Activated CD8-positive, alpha-beta T cell treated with anti-CD3 and anti-CD28 coated beads for 36 hours (primary cell): Measurements from ENCODE around the gene MTUS2. TPM values are rescaled to one million over a fixed set of nuclear protein-coding genes. Genes with fewer than 3 reads are reported as not detected.
"Not testable (repeated sequence)": the region's sequence is repeated elsewhere in the genome, so short reads cannot be mapped to it uniquely, and the experiment has no call there.

Source experiments
- ATAC-seq: fragments of 200-7000 bp; cut with Tn5 transposase; one replicate; pipeline ENCODE4 v1.10.0; 2021; ENCODE audit warnings: mild to moderate bottlenecking, moderate library complexity
- CTCF ChIA-PET: fragments of 350-600 bp; sonication (Branson Sonifier 250); formaldehyde crosslinking; loops from one replicate; lab custom pipeline; 2021; ENCODE audit warnings: antibody characterized with exemption; lab: Charles Lee
- POLR2A ChIA-PET: fragments of 350-600 bp; sonication (Branson Sonifier 250); formaldehyde crosslinking; loops from one replicate; lab custom pipeline; 2021; ENCODE audit warnings: antibody characterized with exemption; lab: Charles Lee
- DNase-seq: peaks from one replicate; pipeline ENCODE4 v3.0.0-alpha.2; 2020
- H3K27ac Mint-ChIP-seq: one replicate; pipeline ENCODE4 v1.8.0; 2021; ENCODE audit warnings: mild to moderate bottlenecking, mixed read lengths
- H3K27me3 Mint-ChIP-seq: one replicate; pipeline ENCODE4 v1.8.0; 2021; ENCODE audit warnings: mixed read lengths
- H3K36me3 Mint-ChIP-seq: one replicate; pipeline ENCODE4 v1.8.0; 2021; ENCODE audit warnings: low read depth, mixed read lengths
- H3K4me1 Mint-ChIP-seq: one replicate; pipeline ENCODE4 v1.8.0; 2021; ENCODE audit warnings: low read depth, mixed read lengths
- H3K4me3 Mint-ChIP-seq: one replicate; pipeline ENCODE4 v1.8.0; 2021; ENCODE audit warnings: mild to moderate bottlenecking, moderate library complexity, mixed read lengths
- H3K9me3 Mint-ChIP-seq: one replicate; pipeline ENCODE4 v1.8.0; 2021; ENCODE audit warnings: mixed read lengths
- CTCF ChIP-seq: fragments of 200-600 bp; IDR thresholded peaks from one replicate; pipeline ENCODE4 v1.8.0; 2022; ENCODE audit warnings: antibody characterized with exemption, mild to moderate bottlenecking
- intact Hi-C: fragments of 100-400 bp; cut with micrococcal nuclease; formaldehyde crosslinking; loops from one replicate; pipeline ENCODE4 v1.10.0; 2022
- total RNA-seq, 2 experiments: library from RNA; stranded (reverse); gene quantifications; one replicate each; pipeline ENCODE4 v1.2.3, GENCODE V29; 2021

The MTUS2 gene
- total RNA-seq, 2 experiments from 2014 or later: not detected

GRCh38 chr13:29384466-29384865 lies 564.3 kb downstream of the MTUS2 start:
- no peak for ATAC-seq
- CTCF ChIA-PET: no interaction called here
- peaks cover under 1% of the 10 kb centered on the region for H3K9me3 Mint-ChIP-seq
- intact Hi-C loops: no loop called here
- no peak overlapping the region for H3K27ac Mint-ChIP-seq
- no peaks in the 10 kb centered on the region for H3K4me1 Mint-ChIP-seq
- peaks cover 2% of the 10 kb centered on the region for H3K27me3 Mint-ChIP-seq
- POLR2A ChIA-PET: no interaction called here
- H3K4me3 Mint-ChIP-seq: no peak overlapping the region
- H3K36me3 Mint-ChIP-seq: no peaks in the 10 kb centered on the region
- no peak for DNase-seq
- no peak for TF ChIP-seq CTCF

DNA sequence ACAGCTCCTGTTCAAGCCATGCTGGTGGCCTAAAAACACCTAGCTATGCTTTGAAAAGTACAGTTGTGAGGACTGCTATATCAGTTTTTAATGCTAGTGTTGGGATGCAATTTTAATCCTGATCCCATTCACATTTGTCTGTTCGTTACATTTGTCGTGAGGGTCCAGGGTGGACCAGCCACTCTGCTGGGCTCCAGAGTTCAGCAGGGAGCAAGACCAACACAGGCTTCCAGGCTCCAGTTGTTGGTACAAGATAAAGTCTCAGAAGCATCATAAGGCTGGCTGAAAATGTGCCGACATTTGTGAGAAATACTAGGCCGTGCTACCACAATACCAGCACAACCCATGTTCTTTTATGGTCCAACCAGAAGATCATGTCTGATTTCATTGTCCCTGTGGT lies 564.7 kb downstream of the MTUS2 start:
- H3K27me3 Mint-ChIP-seq: peaks cover 2% of the 10 kb centered on the region
- ATAC-seq (no peak), DNase-seq (no peak)
- no peak overlapping the region for H3K4me3 Mint-ChIP-seq
- no peaks in the 10 kb centered on the region for H3K36me3 Mint-ChIP-seq
- no peaks in the 10 kb centered on the region for H3K4me1 Mint-ChIP-seq
- ChIA-PET POLR2A (no interaction called here), CTCF (no interaction called here)
- TF ChIP-seq CTCF: no peak
- H3K27ac Mint-ChIP-seq: no peak overlapping the region
- intact Hi-C loops: no loop called here
- H3K9me3 Mint-ChIP-seq: no peaks in the 10 kb centered on the region

DNA sequence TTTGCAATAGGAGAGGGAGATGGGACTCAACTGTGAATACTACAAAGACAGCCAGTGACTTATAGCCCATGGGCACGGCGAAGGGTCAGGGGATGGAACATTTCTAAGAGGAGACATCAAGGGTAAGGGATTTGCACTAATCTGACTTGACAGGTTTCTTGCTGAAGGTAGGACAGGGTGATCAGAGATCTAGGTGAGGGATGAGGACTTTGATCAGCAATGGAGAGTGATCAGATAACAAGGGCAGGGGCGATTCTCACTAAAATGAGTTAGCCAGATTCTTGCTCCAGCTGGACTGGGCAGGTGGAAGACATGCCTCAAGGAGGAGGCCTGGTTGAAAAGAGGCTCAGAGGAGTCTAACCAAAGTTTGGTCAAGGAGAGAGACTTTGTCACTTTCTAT lies 566.1 kb downstream of the MTUS2 start:
- DNase-seq: no peak
- Mint-ChIP-seq H3K4me3 (no peak overlapping the region), H3K9me3 (no peaks in the 10 kb centered on the region), H3K27ac (no peak overlapping the region), H3K36me3 (no peaks in the 10 kb centered on the region), H3K4me1 (no peaks in the 10 kb centered on the region), H3K27me3 (no peaks in the 10 kb centered on the region)
- CTCF ChIA-PET: no interaction called here
- no peak for ATAC-seq
- TF ChIP-seq CTCF: no peak
- intact Hi-C loops: no loop called here
- POLR2A ChIA-PET: no interaction called here

DNA sequence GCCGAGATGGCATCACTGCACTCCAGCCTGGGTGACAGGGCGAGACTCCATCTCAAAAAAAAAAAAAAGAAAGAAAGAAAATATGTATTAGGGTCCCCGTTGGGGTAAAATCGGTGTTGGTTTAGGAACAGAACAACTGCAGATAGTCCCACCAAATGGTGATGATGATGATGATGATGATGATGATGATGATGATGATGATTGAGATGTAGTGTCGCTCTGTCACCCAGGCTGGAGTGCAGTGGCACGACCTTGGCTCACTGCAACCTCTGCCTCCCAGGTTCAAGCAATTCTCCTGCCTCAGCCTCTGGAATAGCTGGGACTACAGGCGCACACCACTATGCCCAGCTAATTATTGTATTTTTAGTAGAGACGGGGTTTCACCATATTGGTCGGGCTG lies 570.5 kb downstream of the MTUS2 start:
- ATAC-seq, H3K4me3 Mint-ChIP-seq, POLR2A ChIA-PET, CTCF ChIA-PET, H3K27ac Mint-ChIP-seq, DNase-seq, H3K27me3 Mint-ChIP-seq, intact Hi-C loops, H3K36me3 Mint-ChIP-seq, H3K4me1 Mint-ChIP-seq, H3K9me3 Mint-ChIP-seq: not testable (repeated sequence)

DNA sequence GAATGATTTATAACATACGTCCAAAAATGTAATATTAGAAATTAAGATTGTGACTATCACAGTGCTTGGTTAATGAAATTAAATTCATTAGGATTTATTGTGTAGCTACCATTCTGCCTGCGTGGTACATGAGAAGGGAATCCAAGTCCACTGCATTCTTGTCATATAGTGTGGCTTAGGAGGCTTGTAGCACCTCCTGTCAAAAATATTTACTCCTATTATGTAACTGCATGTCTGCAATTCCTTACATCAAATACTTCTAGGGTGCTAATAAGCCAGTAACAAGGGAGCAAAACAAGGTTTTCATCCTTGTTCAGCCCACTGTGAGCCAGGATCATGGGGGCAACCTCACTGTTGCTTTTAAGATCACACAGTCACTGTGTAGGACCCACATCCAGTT lies 576.3 kb downstream of the MTUS2 start:
- ATAC-seq: no peak
- H3K9me3 Mint-ChIP-seq: no peaks in the 10 kb centered on the region
- CTCF ChIA-PET: interaction anchor here (1.1 kb wide), 1 partner anchor 34 kb away, joined by 3 read pairs; no protein-coding TSS in a partner anchor
- POLR2A ChIA-PET: no interaction called here
- H3K4me1 Mint-ChIP-seq: no peaks in the 10 kb centered on the region
- no peak for DNase-seq
- H3K27ac Mint-ChIP-seq: no peak overlapping the region
- TF ChIP-seq CTCF: no peak
- no peaks in the 10 kb centered on the region for H3K36me3 Mint-ChIP-seq
- peaks cover 16% of the 10 kb centered on the region for H3K27me3 Mint-ChIP-seq
- intact Hi-C loops: no loop called here
- H3K4me3 Mint-ChIP-seq: no peak overlapping the region

- POLR2A ChIA-PET: no interaction called here
- Mint-ChIP-seq H3K4me3 (no peak overlapping the region), H3K27ac (no peak overlapping the region), H3K9me3 (no peaks in the 10 kb centered on the region), H3K27me3 (peaks cover 16% of the 10 kb centered on the region), H3K36me3 (no peaks in the 10 kb centered on the region), H3K4me1 (no peaks in the 10 kb centered on the region)
- ATAC-seq: no peak
- CTCF ChIA-PET: interaction anchor here (1.1 kb wide), 1 partner anchor 35 kb away, joined by 3 read pairs; no protein-coding TSS in a partner anchor
- no peak for TF ChIP-seq CTCF
- intact Hi-C loops: no loop called here
- DNase-seq: no peak
These were observed 577.1 kb downstream of the MTUS2 start for GRCh38 chr13:29397265-29397664.
